ENCODE results near the gene TSEN54.
A peak's percentile ranks its signal among the peaks of the same experiment; 100 is the strongest.

TSEN54 gene

GRCh38 chr17:75482098-75482942, 34.0 kb upstream of the TSEN54 start:
- Mint-ChIP-seq H3K4me1 (peaks cover 21% of the 10 kb centered on the region), H3K4me3 (no peak overlapping the region), H3K27me3 (no peaks in the 10 kb centered on the region), H3K36me3 (peaks cover 19% of the 10 kb centered on the region), H3K27ac (no peak overlapping the region), H3K9me3 (no peaks in the 10 kb centered on the region)
- no peak for ATAC-seq

GRCh38 chr17:75485688-75486087, 30.6 kb upstream of the TSEN54 start:
- H3K27ac Mint-ChIP-seq, result peak overlapping the region; percentile 88
- H3K9me3 Mint-ChIP-seq, result no peaks in the 10 kb centered on the region

DNA sequence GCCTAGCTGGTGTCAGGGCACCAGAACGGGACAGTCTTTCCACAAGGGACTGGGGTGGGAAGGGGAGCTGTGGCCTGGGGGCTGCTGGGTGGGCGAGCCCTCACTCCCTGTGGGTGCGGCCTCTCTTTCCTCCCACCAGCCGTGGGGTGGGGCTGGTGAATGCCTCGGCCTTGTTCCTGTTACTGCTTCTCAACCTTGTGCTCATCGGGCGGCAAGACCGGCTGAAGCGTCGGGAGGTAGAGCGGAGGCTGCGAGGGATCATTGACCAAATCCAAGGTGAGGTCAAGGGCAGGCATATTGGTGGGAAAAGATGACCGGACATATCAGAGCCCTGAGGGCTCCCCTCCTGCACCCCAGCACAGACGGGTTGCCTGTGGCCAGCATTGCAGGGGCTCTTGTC, 30.2 kb upstream of the TSEN54 start:
- Mint-ChIP-seq H3K4me1 (peaks cover 22% of the 10 kb centered on the region), H3K27me3 (no peaks in the 10 kb centered on the region), H3K36me3 (peaks cover 27% of the 10 kb centered on the region), H3K9me3 (no peaks in the 10 kb centered on the region), H3K4me3 (no peak overlapping the region), H3K27ac (peak overlapping the region; percentile 88)
- ATAC-seq, result no peak

More at GRCh38 chr17:75485688-75486087, 30.6 kb upstream of the TSEN54 start:
- Mint-ChIP-seq H3K27me3 (no peaks in the 10 kb centered on the region), H3K4me3 (no peak overlapping the region), H3K4me1 (peaks cover 25% of the 10 kb centered on the region), H3K36me3 (peaks cover 27% of the 10 kb centered on the region)
- ATAC-seq, result no peak

DNA sequence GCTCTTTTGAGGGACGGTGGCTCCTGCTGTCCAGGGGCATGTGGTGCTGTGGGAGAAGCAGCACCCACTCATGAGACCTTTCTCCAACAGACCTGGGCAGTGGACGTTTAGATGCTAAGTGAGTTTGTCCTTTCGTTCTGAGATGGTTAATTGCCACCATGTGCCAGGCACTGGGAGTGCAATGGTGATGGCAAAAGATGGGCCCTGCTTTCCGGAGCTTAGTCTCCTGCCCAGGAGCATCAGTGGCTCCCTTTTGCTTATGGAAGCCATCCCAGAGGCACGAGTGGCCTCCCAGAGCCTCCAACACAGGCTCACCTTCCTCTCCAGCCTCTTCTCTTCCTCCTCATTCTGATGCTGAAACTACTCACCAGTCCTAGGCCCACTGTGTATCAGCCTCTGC, 29.4 kb upstream of the TSEN54 start:
- Mint-ChIP-seq H3K9me3 (no peaks in the 10 kb centered on the region), H3K27ac (peak overlapping the region; percentile 88), H3K36me3 (peaks cover 27% of the 10 kb centered on the region), H3K27me3 (no peaks in the 10 kb centered on the region), H3K4me3 (peak overlapping the region; percentile 55), H3K4me1 (peaks cover 22% of the 10 kb centered on the region)
- no peak for ATAC-seq

- peaks cover 29% of the 10 kb centered on the region for H3K36me3 Mint-ChIP-seq
- peaks cover 22% of the 10 kb centered on the region for H3K4me1 Mint-ChIP-seq
- peak overlapping the region; percentile 55 for H3K4me3 Mint-ChIP-seq
- H3K9me3 Mint-ChIP-seq, result no peaks in the 10 kb centered on the region
- H3K27me3 Mint-ChIP-seq, result no peaks in the 10 kb centered on the region
- H3K27ac Mint-ChIP-seq, result peak overlapping the region; percentile 88
- ATAC-seq, result peak; percentile 71
Observed at GRCh38 chr17:75487351-75488070, 28.8 kb upstream of the TSEN54 start.

DNA sequence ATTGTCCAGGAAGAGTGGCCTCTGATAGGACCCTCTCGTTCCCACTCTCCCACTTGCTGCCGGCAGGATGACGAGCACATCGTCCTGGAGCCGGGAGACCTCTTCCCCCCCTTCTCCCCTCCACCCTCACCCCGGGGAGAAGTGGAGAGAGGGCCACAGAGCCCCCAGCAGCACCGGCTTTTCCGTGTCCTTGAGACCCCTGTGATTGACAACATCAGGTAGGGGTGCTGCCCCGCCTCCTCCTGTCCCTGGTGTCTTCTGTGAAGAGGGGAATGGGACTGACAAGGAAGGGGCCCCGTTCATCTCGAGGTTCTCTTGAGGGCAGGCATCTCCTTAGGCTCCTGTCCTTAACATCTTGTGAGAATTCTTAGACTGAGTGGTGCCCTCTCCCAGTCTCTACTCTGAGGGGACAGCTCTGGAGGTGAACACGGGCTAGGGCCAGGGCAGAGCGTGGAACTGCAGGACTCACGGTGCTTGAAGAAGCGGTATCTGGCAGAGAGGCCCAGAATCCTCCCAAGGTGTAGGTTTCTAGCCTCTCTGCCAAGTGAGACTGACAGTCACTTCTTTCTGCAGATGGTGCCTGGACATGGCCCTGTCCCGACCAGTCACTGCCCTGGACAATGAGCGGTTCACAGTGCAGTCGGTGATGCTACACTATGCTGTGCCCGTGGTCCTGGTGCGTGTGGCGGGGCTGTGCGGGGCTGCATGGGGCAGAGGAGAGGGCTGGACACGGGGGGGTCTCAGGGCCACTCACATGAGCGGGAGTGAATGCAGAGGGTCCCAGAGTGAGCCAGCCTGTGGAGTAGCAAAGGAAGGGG, 27.4 kb upstream of the TSEN54 start:
- no peaks in the 10 kb centered on the region for H3K9me3 Mint-ChIP-seq
- peaks cover 22% of the 10 kb centered on the region for H3K4me1 Mint-ChIP-seq
- H3K36me3 Mint-ChIP-seq, result peaks cover 35% of the 10 kb centered on the region
- no peak for ATAC-seq
- H3K4me3 Mint-ChIP-seq, result no peak overlapping the region
- H3K27ac Mint-ChIP-seq, result peak overlapping the region; percentile 88
- no peaks in the 10 kb centered on the region for H3K27me3 Mint-ChIP-seq

DNA sequence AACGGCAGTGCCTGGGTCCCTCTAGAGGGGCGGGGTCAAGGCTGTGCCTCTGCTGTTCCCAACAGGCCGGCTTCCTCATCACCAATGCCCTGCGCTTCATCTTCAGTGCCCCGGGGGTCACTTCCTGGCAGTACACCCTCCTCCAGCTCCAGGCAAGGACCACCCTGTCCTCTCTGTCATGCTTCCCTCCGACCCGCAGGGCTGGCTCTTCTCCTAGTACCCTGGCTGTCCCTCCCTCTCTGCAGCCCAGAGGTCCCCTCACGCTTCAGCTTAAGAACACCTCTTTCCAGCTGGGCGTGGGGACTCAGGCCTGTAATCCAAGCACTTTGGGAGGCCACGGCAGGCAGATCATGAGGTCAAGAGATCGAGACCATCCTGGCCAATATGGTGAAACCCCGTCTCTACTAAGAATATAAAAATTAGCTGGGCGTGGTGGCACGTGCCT, 26.8 kb upstream of the TSEN54 start:
- no peak overlapping the region for H3K27ac Mint-ChIP-seq
- H3K36me3 Mint-ChIP-seq, result peaks cover 41% of the 10 kb centered on the region
- peaks cover 22% of the 10 kb centered on the region for H3K4me1 Mint-ChIP-seq
- no peaks in the 10 kb centered on the region for H3K27me3 Mint-ChIP-seq
- no peak overlapping the region for H3K4me3 Mint-ChIP-seq
- no peaks in the 10 kb centered on the region for H3K9me3 Mint-ChIP-seq
- no peak for ATAC-seq

DNA sequence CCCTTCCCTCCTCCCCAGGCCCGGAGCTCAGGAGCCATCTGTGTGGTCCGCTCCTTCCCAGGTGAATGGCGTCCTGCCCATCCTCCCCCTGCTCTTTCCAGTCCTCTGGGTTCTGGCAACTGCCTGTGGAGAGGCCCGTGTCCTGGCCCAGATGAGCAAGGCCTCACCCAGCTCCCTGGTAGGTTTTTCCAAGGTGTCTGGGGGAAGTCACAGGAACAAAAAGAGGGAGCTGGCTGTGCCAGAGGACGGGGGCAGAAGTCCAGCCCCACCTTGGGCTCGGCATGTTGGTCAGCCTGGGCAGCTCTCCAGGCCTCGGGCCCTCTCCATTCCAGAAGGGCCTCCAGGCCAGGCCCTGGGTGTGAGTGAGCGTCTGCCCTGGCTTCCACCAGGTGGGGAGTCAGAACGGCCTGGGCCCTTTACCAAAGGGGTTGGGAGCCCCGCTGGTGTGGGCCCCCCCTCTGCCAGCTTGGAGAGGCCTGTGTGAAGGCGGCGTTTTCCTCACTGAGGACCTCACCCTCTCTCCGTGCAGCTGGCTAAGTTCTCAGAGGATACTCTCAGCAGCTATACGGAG, 26.1 kb upstream of the TSEN54 start:
- no peak for ATAC-seq
- Mint-ChIP-seq H3K9me3 (no peaks in the 10 kb centered on the region), H3K36me3 (peaks cover 38% of the 10 kb centered on the region)

DNA sequence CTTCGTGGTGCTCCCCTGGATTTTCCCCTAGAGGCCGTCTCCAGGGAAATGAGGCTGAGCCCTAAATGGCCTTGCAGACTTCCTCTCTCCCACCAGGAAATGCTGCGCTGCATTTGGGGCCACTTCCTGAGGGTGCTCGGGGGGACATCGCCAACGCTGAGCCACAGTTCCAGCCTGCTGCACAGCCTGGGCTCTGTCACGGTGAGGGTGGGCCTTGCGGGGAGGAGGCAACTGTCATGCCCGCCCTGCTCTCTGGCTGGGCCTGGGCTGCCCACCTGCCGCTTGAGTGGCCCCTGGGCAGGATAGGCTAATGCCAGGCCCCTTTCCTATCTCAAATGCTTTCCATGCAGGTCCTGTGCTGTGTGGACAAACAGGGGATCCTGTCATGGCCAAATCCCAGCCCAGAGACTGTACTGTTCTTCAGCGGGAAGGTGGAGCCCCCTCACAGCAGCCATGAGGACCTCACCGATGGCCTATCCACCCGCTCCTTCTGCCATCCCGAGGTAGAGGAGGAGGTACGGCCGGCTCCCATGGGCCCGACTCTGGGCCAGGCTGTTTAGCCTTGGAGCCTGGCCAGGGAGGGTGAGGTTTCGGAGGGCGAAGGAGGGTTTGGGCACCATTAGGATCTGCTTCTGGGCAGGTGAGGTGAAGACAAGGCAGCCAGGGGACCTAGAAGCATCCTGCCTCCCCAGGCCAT, 25.2 kb upstream of the TSEN54 start:
- Mint-ChIP-seq H3K4me3 (no peak overlapping the region), H3K27me3 (no peaks in the 10 kb centered on the region), H3K9me3 (no peaks in the 10 kb centered on the region), H3K27ac (no peak overlapping the region), H3K4me1 (peaks cover 19% of the 10 kb centered on the region), H3K36me3 (peaks cover 43% of the 10 kb centered on the region)
- ATAC-seq, result no peak

More for the DNA sequence above, 26.1 kb upstream of the TSEN54 start:
- Mint-ChIP-seq H3K4me3 (no peak overlapping the region), H3K27ac (no peak overlapping the region), H3K4me1 (peaks cover 22% of the 10 kb centered on the region), H3K27me3 (no peaks in the 10 kb centered on the region)

GRCh38 chr17:75491680-75492079, 24.6 kb upstream of the TSEN54 start:
- Mint-ChIP-seq H3K36me3 (peaks cover 38% of the 10 kb centered on the region), H3K27ac (no peak overlapping the region)

DNA sequence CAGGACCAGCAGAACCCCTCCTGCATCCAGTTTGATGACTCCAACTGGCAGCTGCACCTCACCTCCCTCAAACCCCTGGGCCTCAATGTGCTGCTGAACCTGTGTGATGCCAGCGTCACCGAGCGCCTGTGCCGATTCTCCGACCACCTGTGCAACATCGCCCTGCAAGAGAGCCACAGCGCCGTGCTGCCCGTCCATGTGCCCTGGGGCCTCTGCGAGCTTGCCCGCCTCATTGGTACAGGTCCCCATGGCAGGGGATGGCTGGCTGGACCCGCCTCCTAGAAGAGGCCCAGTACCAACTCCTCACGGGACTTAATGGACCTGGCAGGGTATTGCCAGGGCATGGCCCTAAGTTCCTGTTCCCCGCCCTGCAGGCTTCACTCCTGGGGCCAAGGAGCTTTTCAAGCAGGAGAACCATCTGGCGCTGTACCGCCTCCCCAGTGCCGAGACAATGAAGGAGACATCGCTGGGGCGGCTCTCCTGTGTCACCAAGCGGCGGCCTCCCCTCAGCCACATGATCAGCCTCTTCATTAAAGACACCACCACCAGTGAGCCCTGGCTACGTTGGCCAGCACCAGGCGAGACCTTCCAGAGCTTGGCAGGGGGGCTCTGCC, 23.7 kb upstream of the TSEN54 start:
- Mint-ChIP-seq H3K27ac (no peak overlapping the region), H3K4me3 (no peak overlapping the region), H3K9me3 (no peaks in the 10 kb centered on the region), H3K27me3 (no peaks in the 10 kb centered on the region), H3K36me3 (peaks cover 42% of the 10 kb centered on the region), H3K4me1 (peaks cover 4% of the 10 kb centered on the region)
- no peak for ATAC-seq

More at GRCh38 chr17:75491680-75492079, 24.6 kb upstream of the TSEN54 start:
- no peaks in the 10 kb centered on the region for H3K27me3 Mint-ChIP-seq
- peaks cover 13% of the 10 kb centered on the region for H3K4me1 Mint-ChIP-seq
- H3K4me3 Mint-ChIP-seq, result no peak overlapping the region
- no peaks in the 10 kb centered on the region for H3K9me3 Mint-ChIP-seq
- no peak for ATAC-seq

DNA sequence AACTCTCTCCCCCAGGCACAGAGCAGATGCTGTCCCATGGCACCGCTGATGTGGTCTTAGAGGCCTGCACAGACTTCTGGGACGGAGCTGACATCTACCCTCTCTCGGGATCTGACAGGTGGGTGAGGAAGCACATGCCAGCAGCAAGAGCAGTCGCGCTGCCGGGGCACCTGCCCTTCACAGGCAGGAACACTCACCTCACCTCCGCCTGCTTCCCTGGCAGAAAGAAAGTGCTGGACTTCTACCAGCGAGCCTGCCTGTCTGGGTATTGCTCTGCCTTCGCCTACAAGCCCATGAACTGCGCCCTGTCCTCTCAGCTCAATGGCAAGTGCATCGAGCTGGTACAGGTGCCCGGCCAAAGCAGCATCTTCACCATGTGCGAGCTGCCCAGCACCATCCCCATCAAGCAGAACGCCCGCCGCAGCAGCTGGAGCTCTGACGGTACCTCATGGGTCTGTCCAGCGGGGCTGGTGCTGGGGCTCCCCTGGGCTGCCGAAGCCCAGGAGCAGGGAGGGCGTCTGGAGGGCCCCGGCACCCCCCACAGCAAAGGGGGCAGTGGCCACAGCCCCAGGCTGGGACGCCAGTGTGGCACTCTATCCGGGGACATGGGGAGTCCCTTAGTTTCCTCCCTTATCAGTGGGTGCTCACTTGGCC, 22.7 kb upstream of the TSEN54 start:
- ATAC-seq, result no peak

GRCh38 chr17:75494326-75494877, 21.9 kb upstream of the TSEN54 start:
- no peak overlapping the region for H3K27ac Mint-ChIP-seq
- H3K27me3 Mint-ChIP-seq, result no peaks in the 10 kb centered on the region
- H3K4me3 Mint-ChIP-seq, result no peak overlapping the region
- H3K36me3 Mint-ChIP-seq, result peaks cover 56% of the 10 kb centered on the region
- no peaks in the 10 kb centered on the region for H3K9me3 Mint-ChIP-seq
- H3K4me1 Mint-ChIP-seq, result no peaks in the 10 kb centered on the region
- no peak for ATAC-seq

More for the DNA sequence above, 22.7 kb upstream of the TSEN54 start:
- Mint-ChIP-seq H3K27me3 (no peaks in the 10 kb centered on the region), H3K27ac (no peak overlapping the region), H3K4me3 (no peak overlapping the region), H3K36me3 (peaks cover 48% of the 10 kb centered on the region), H3K9me3 (no peaks in the 10 kb centered on the region), H3K4me1 (no peaks in the 10 kb centered on the region)

Data from stimulated activated memory B cell treated with anti-CD40 and anti-IgM and Interleukin-4, amounts not matched to agents 10 μg/mL and 1 μg/mL and 100 μg/mL, for 72 hours (primary cell).